Astrocyte (in vitro differentiated cells and primary cell): ENCODE measurements around the gene DISP1. TPM values are rescaled to one million over a fixed set of nuclear protein-coding genes. Genes with fewer than 3 reads are reported as not detected.

Experiments used
- DNase-seq: peaks from one replicate; pipeline ENCODE4 v3.0.0-alpha.2; 2010; ENCODE audit warnings: low read depth
- FAIRE-seq: peaks from 2 replicates; lab custom pipeline; 2011; peaks lifted over from hg19 to GRCh38; lab: Jason Lieb, UNC
- H2AFZ ChIP-seq: 2 replicates; pipeline ENCODE4 v1.6.0; 2012; ENCODE audit warnings: low read depth, low read length, inconsistent platforms
- H3K27ac ChIP-seq: 2 replicates; pipeline ENCODE4 v1.5.1; 2011; ENCODE audit warnings: low read depth, low read length, inconsistent platforms
- H3K27me3 ChIP-seq: 2 replicates; pipeline ENCODE4 v1.6.0; 2011; ENCODE audit warnings: low read length, inconsistent platforms; ENCODE audit not compliant: insufficient read depth
- H3K36me3 ChIP-seq: 2 replicates; pipeline ENCODE4 v1.5.1; 2011; ENCODE audit warnings: low read length, inconsistent platforms; ENCODE audit not compliant: insufficient read depth
- H3K4me1 ChIP-seq: 2 replicates; pipeline ENCODE4 v1.5.1; 2011; ENCODE audit warnings: low read length, inconsistent platforms; ENCODE audit not compliant: insufficient read depth
- H3K4me2 ChIP-seq: 2 replicates; pipeline ENCODE4 v1.6.0; 2012; ENCODE audit warnings: low read length, inconsistent platforms
- H3K4me3 ChIP-seq: 2 replicates; pipeline ENCODE4 v1.5.1; 2011; ENCODE audit warnings: low read depth, mild to moderate bottlenecking, low read length, inconsistent platforms; ENCODE audit not compliant: insufficient read depth
- H3K79me2 ChIP-seq: 2 replicates; pipeline ENCODE4 v1.6.0; 2012; ENCODE audit warnings: mild to moderate bottlenecking, low read length, inconsistent platforms; ENCODE audit not compliant: insufficient read depth
- H3K9ac ChIP-seq: 2 replicates; pipeline ENCODE4 v1.6.0; 2012; ENCODE audit warnings: mild to moderate bottlenecking, low read length, inconsistent platforms
- H3K9me3 ChIP-seq: 2 replicates; pipeline ENCODE4 v1.5.1; 2012; ENCODE audit warnings: low read depth, mild to moderate bottlenecking, low read length, inconsistent platforms; ENCODE audit not compliant: insufficient read depth
- H4K20me1 ChIP-seq: 2 replicates; pipeline ENCODE4 v1.6.0; 2012; ENCODE audit warnings: low read length, inconsistent platforms; ENCODE audit not compliant: insufficient read depth
- H3K27ac Mint-ChIP-seq: one replicate; pipeline ENCODE4 v1.8.0; 2021; ENCODE audit warnings: mild to moderate bottlenecking, mixed read lengths; ENCODE audit not compliant: unreplicated experiment
- H3K27me3 Mint-ChIP-seq: one replicate; pipeline ENCODE4 v1.8.0; 2021; ENCODE audit warnings: low read depth, mixed read lengths; ENCODE audit not compliant: unreplicated experiment
- H3K36me3 Mint-ChIP-seq: one replicate; pipeline ENCODE4 v1.8.0; 2021; ENCODE audit warnings: low read depth, mixed read lengths; ENCODE audit not compliant: unreplicated experiment
- H3K4me1 Mint-ChIP-seq: one replicate; pipeline ENCODE4 v1.8.0; 2021; ENCODE audit warnings: low read depth, mixed read lengths; ENCODE audit not compliant: unreplicated experiment
- H3K4me3 Mint-ChIP-seq: one replicate; pipeline ENCODE4 v1.8.0; 2021; ENCODE audit warnings: mild to moderate bottlenecking, moderate library complexity, mixed read lengths; ENCODE audit not compliant: unreplicated experiment
- H3K9me3 Mint-ChIP-seq: one replicate; pipeline ENCODE4 v1.8.0; 2021; ENCODE audit warnings: mild to moderate bottlenecking, mixed read lengths; ENCODE audit not compliant: unreplicated experiment
- EZH2 ChIP-seq: IDR thresholded peaks from 2 replicates; pipeline ENCODE4 v1.6.1; 2012; ENCODE audit warnings: mild to moderate bottlenecking, low read length, inconsistent platforms; ENCODE audit not compliant: insufficient read depth
- total RNA-seq: library from RNA; stranded (reverse); gene quantifications from 2 replicates; pipeline ENCODE4 v1.2.1, GENCODE V29; 2021
- TF ChIP-seq, protein P1 (sequence below): IDR thresholded peaks from 2 replicates; pipeline ENCODE4 v1.5.1; 2011; ENCODE audit warnings: low read depth, mild to moderate bottlenecking, inconsistent platforms, low read length, moderate library complexity; ENCODE audit not compliant: insufficient read depth

Gene DISP1
- total RNA-seq, 1 donor from 2014 or later = 4.1 TPM

DNA sequence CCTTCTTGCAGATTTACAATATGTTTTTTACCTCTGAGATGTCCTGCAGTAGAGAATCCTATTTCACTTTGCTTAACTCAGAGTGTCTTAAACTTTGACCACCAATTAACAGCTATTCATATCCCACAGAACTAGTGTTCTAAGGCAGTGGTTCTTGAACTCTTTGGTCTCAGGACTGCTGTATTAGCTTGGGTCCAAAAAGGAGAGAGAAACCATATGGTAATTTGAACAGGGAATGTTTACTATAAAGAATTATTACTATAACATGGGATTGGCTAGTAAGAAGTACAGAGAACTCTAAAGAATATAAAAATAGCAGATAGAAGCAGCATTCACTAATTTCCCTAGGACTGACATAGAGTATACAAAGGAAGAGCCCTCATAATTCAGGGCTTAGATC, 46.2 kb upstream of the DISP1 start:
- peaks cover 12% of the 10 kb centered on the region for H3K9me3 Mint-ChIP-seq
- H3K27me3 ChIP-seq = no peaks in the 10 kb centered on the region
- H3K4me3 ChIP-seq = no peak overlapping the region
- no peak for FAIRE-seq
- no peak overlapping the region for H3K4me3 Mint-ChIP-seq
- TF ChIP-seq EZH2 = no peak
- TF ChIP-seq, protein P1, sequence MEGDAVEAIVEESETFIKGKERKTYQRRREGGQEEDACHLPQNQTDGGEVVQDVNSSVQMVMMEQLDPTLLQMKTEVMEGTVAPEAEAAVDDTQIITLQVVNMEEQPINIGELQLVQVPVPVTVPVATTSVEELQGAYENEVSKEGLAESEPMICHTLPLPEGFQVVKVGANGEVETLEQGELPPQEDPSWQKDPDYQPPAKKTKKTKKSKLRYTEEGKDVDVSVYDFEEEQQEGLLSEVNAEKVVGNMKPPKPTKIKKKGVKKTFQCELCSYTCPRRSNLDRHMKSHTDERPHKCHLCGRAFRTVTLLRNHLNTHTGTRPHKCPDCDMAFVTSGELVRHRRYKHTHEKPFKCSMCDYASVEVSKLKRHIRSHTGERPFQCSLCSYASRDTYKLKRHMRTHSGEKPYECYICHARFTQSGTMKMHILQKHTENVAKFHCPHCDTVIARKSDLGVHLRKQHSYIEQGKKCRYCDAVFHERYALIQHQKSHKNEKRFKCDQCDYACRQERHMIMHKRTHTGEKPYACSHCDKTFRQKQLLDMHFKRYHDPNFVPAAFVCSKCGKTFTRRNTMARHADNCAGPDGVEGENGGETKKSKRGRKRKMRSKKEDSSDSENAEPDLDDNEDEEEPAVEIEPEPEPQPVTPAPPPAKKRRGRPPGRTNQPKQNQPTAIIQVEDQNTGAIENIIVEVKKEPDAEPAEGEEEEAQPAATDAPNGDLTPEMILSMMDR = no peak
- H3K27me3 Mint-ChIP-seq = no peaks in the 10 kb centered on the region
- H3K9me3 ChIP-seq = peaks cover 5% of the 10 kb centered on the region
- no peaks in the 10 kb centered on the region for H3K36me3 ChIP-seq
- DNase-seq = no peak
- no peaks in the 10 kb centered on the region for H4K20me1 ChIP-seq
- H3K4me2 ChIP-seq = no peak overlapping the region
- H3K27ac Mint-ChIP-seq = no peak overlapping the region
- no peaks in the 10 kb centered on the region for H3K79me2 ChIP-seq
- H3K4me1 ChIP-seq = no peaks in the 10 kb centered on the region
- no peaks in the 10 kb centered on the region for H3K4me1 Mint-ChIP-seq
- no peak overlapping the region for H3K9ac ChIP-seq
- H3K36me3 Mint-ChIP-seq = no peaks in the 10 kb centered on the region
- no peak overlapping the region for H3K27ac ChIP-seq
- no peak overlapping the region for H2AFZ ChIP-seq

DNA sequence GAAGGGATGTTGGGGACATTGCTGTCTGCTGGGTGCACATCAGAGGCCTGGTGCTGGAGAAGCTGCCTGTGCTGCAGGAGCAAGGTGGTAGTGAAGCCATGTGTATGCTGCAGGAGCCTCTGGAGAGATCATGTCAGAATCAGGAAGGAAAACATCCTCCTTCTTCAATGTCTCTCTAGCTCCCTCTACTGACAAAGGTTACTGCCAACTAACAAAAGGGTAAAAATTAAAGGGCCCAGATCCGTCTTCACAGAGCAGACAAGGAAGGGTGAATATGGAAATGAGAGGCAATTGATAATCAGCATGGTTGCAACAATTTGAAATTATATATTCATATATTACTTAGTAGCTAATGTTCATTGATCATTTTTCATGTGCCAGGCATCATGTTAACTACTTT, 45.7 kb upstream of the DISP1 start:
- no peaks in the 10 kb centered on the region for H4K20me1 ChIP-seq
- H3K9ac ChIP-seq = no peak overlapping the region
- Mint-ChIP-seq H3K36me3 (no peaks in the 10 kb centered on the region), H3K27me3 (no peaks in the 10 kb centered on the region), H3K4me1 (no peaks in the 10 kb centered on the region), H3K4me3 (no peak overlapping the region), H3K27ac (no peak overlapping the region), H3K9me3 (peaks cover 12% of the 10 kb centered on the region)
- H2AFZ ChIP-seq = no peak overlapping the region
- H3K4me1 ChIP-seq = no peaks in the 10 kb centered on the region
- H3K27ac ChIP-seq = no peak overlapping the region
- TF ChIP-seq, protein P1 = no peak
- TF ChIP-seq EZH2 = no peak
- no peak for FAIRE-seq
- H3K79me2 ChIP-seq = no peaks in the 10 kb centered on the region
- no peak for DNase-seq
- H3K27me3 ChIP-seq = no peaks in the 10 kb centered on the region
- H3K4me2 ChIP-seq = no peak overlapping the region
- H3K36me3 ChIP-seq = no peaks in the 10 kb centered on the region
- H3K4me3 ChIP-seq = no peak overlapping the region
- peaks cover 5% of the 10 kb centered on the region for H3K9me3 ChIP-seq

DNA sequence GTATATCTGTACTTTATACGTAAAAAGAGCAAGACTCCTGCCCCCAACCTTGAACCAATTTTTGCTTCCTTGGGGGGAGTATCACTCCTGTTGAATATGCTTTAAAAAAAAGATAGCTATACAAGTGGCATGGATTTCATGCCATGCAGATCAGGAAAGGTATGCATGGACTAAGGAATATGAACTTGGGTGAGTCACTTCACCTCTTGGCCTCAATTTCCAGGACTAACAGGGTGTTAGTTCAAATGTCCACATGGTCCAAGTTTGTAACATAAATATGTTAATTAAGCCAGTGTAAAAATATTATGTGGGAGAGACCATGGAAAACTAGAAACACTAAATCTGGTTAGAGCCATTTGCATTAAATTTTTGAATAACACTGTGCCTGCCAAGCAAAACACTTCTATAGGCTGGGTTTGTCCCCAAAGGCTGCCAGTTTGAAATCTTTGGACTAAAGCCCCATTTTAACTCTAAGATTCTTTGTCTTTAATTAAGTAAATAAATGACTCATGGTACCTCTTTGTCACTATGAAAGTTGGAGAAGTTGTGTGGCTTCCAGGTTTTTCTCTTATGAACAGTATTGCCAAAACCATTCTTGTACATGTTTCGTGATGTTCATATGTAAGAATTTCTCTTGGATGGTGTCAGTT, 44.7 kb upstream of the DISP1 start:
- no peaks in the 10 kb centered on the region for H3K27me3 Mint-ChIP-seq
- Histone ChIP-seq H3K79me2 (no peaks in the 10 kb centered on the region), H3K27me3 (no peaks in the 10 kb centered on the region), H3K9me3 (peaks cover 5% of the 10 kb centered on the region), H3K4me2 (no peak overlapping the region), H2AFZ (no peak overlapping the region), H3K27ac (no peak overlapping the region), H4K20me1 (no peaks in the 10 kb centered on the region), H3K36me3 (no peaks in the 10 kb centered on the region), H3K4me1 (no peaks in the 10 kb centered on the region), H3K4me3 (no peak overlapping the region), H3K9ac (no peak overlapping the region)
- no peaks in the 10 kb centered on the region for H3K4me1 Mint-ChIP-seq
- no peak overlapping the region for H3K4me3 Mint-ChIP-seq
- no peaks in the 10 kb centered on the region for H3K36me3 Mint-ChIP-seq
- FAIRE-seq = no peak
- H3K27ac Mint-ChIP-seq = no peak overlapping the region
- DNase-seq = peak; percentile 40
- no peak for TF ChIP-seq EZH2
- TF ChIP-seq, protein P1 = no peak
- peaks cover 12% of the 10 kb centered on the region for H3K9me3 Mint-ChIP-seq
